NCI-H774 (cell line): Measurements from ENCODE around the gene DRD4.

ENCODE experiments used
- DNase-seq: peaks from one replicate; lab custom pipeline; 2025; lab: John Stamatoyannopoulos, UW

The DRD4 gene

GRCh38 chr11:636511-637332 is at the start of gene DRD4:
Gene DRD4 (plus strand): TSS chr11:637269. CDS start chr11:637305, 36 bp downstream.
- no peak for DNase-seq

- DNase-seq, result no peak
Observed at GRCh38 chr11:587546-587945, 49.5 kb upstream of the DRD4 start.

GRCh38 chr11:587978-588380 is 49.1 kb upstream of the DRD4 start:
- DNase-seq, result no peak

- DNase-seq, result no peak
Observed at GRCh38 chr11:589798-590197, 47.3 kb upstream of the DRD4 start.

GRCh38 chr11:590997-591396 is 46.1 kb upstream of the DRD4 start:
- no peak for DNase-seq

- no peak for DNase-seq
Observed at GRCh38 chr11:592501-592900, 44.6 kb upstream of the DRD4 start.

GRCh38 chr11:592918-593317 is 44.2 kb upstream of the DRD4 start:
- no peak for DNase-seq

- no peak for DNase-seq
Observed at GRCh38 chr11:593347-593746, 43.7 kb upstream of the DRD4 start.

GRCh38 chr11:595400-595799 is 41.7 kb upstream of the DRD4 start:
- DNase-seq, result no peak

- DNase-seq, result no peak
Observed at GRCh38 chr11:596374-596773, 40.7 kb upstream of the DRD4 start.

GRCh38 chr11:597166-597725 is 39.8 kb upstream of the DRD4 start:
- no peak for DNase-seq

GRCh38 chr11:598005-598680 is 38.9 kb upstream of the DRD4 start:
- DNase-seq, result no peak

- DNase-seq, result no peak
Observed at GRCh38 chr11:601573-602245, 35.4 kb upstream of the DRD4 start.

- no peak for DNase-seq
Observed at GRCh38 chr11:603154-603553, 33.9 kb upstream of the DRD4 start.

GRCh38 chr11:605286-606129 is 31.6 kb upstream of the DRD4 start:
- DNase-seq, result no peak

GRCh38 chr11:606245-606644 is 30.8 kb upstream of the DRD4 start:
- no peak for DNase-seq

- DNase-seq, result no peak
Observed at GRCh38 chr11:607020-607780, 29.9 kb upstream of the DRD4 start.

GRCh38 chr11:607971-608659 is 29.0 kb upstream of the DRD4 start:
- no peak for DNase-seq

- DNase-seq, result no peak
Observed at GRCh38 chr11:608791-609251, 28.2 kb upstream of the DRD4 start.

- DNase-seq, result no peak
Observed at GRCh38 chr11:609341-609811, 27.7 kb upstream of the DRD4 start.
